ENCODE results near the gene SLC5A5. TPM values are rescaled to one million over a fixed set of nuclear protein-coding genes. Genes with fewer than 3 reads are reported as not detected.

The SLC5A5 gene
- total and polyA plus RNA-seq, 2 of the 4 experiments (the other 2 are of a cell fraction): not detected

- Histone ChIP-seq H3K23ac (ENCODE audit: low read depth, low read length) (peak within 1 kb of the TSS; percentile 99), H3K27ac (ENCODE audit: insufficient read depth, low read length) (peak within 1 kb of the TSS; percentile 36), H2AK5ac (ENCODE audit: low read depth, low read length) (peak within 1 kb of the TSS; percentile 99), H2AFZ (replicated peaks; ENCODE audit: low read length, poor library complexity) (peak within 1 kb of the TSS; percentile 99), H3K9me1 (ENCODE audit: insufficient read depth, low read length) (peaks cover 4% of the 10 kb centered on the region; the same call in 1 of the 2 replicates), H3K4me1 (ENCODE audit: control insufficient read depth, insufficient read depth, low read length) (peaks cover 7% of the 10 kb centered on the region), H3K4ac (ENCODE audit: low read depth, low read length) (peak within 1 kb of the TSS; percentile 97), H2BK5ac (ENCODE audit: low read depth, low read length, poor library complexity, severe bottlenecking) (peak within 1 kb of the TSS; percentile 31), H3K14ac (replicated peaks; ENCODE audit: low read depth, low read length) (peak within 1 kb of the TSS; percentile 98), H3K9me3 (ENCODE audit: control insufficient read depth, insufficient read depth, low read length) (no peaks in the 10 kb centered on the region), H3K27me3 (ENCODE audit: control insufficient read depth, insufficient read depth, low read length) (no peaks in the 10 kb centered on the region), H4K8ac (ENCODE audit: low read depth in 2 of 2, low read length in 2 of 2) (peak within 1 kb of the TSS; percentile 81 to 94), H2BK20ac (ENCODE audit: low read depth, low read length) (no peak within 1 kb of the TSS), H4K91ac (ENCODE audit: insufficient read depth, low read depth, low read length) (peak within 1 kb of the TSS; percentile 79), H4K20me1 (ENCODE audit: insufficient read depth, low read length) (peaks cover 50% of the 10 kb centered on the region), H4K5ac (ENCODE audit: low read depth, low read length) (peak within 1 kb of the TSS; percentile 44), H3K4me2 (ENCODE audit: low read depth, low read length) (peak within 1 kb of the TSS; percentile 98), H3K4me3 (ENCODE audit: insufficient read depth, low read depth, low read length) (peak within 1 kb of the TSS; percentile 71), H3K18ac (ENCODE audit: low read depth, low read length) (no peak within 1 kb of the TSS), H3K56ac (ENCODE audit: extremely low read depth, insufficient read depth, low read length) (peak within 1 kb of the TSS; percentile 91), H3K9ac (ENCODE audit: low read depth, low read length) (peak within 1 kb of the TSS; percentile 98), H2BK15ac (ENCODE audit: low read depth, low read length) (no peak within 1 kb of the TSS), H3K79me1 (ENCODE audit: low read depth in 1 of 2, low read length in 2 of 2) (peaks cover 12 to 44% of the 10 kb centered on the region in 2 experiments; a peak in 3 of 4 replicates), H2BK120ac (ENCODE audit: low read depth, low read length) (peak within 1 kb of the TSS; percentile 35; the same call in 1 of the 2 replicates), H3K36me3 (ENCODE audit: control insufficient read depth, insufficient read depth, low read length) (peaks cover 35% of the 10 kb centered on the region), H2AK9ac (replicated peaks; ENCODE audit: low read depth, low read length, poor library complexity) (peak within 1 kb of the TSS; percentile 98)
- DNase-seq (peak; percentile 100), ATAC-seq (ENCODE audit: low read depth) (peak; percentile 93)
- dilution Hi-C loops (cut with HindIII; ENCODE audit: low sequenced_read_pairs, unreplicated experiment): no loop called here
- CTCF ChIA-PET: interaction anchor here (0.6 to 2.7 kb wide), 7 partner anchors 18 to 655 kb away, joined by 3 to 15 read pairs (median 4); partner anchors contain the start of gene CCDC124
- TSS peak; percentile 71 for BruUV-seq (replicated peaks)
- POLR2A ChIA-PET (ENCODE audit: unreplicated experiment): interaction anchor here (0.5 to 1.8 kb wide), 6 partner anchors 73 to 1123 kb away, joined by 3 to 12 read pairs (median 4); partner anchors contain the start of gene CCDC124
- in situ Hi-C loops (cut with MboI; ENCODE audit: low sequenced_read_pairs): loop anchor here (10.0 kb wide), 2 partner anchors 155 to 405 kb away; no protein-coding TSS in a partner anchor
- 0% methylated on average over 68 of the region's 80 CpGs; no CpG with 5 or more reads in 1 of the 2 experiments for WGBS, 2 experiments (ENCODE audit: extremely low coverage in 2 of 2, insufficient read length in 1 of 2)
- intact Hi-C loops (cut with micrococcal nuclease): loop anchor here (1.0 to 10.0 kb wide), 6 partner anchors 73 to 462 kb away; no protein-coding TSS in a partner anchor
- TF ChIP-seq FOS (IDR thresholded peaks at IDR 0.05; ENCODE audit: low read depth, low read length): peak; percentile 49; the same call in 1 of the 2 replicates
- TF ChIP-seq RAD21 (IDR thresholded peaks at IDR 0.05; ENCODE audit: low read length): peak; percentile 60
- peak; percentile 75; the same call in 1 of the 2 replicates for TF ChIP-seq MXI1 (IDR thresholded peaks at IDR 0.05; ENCODE audit: borderline replicate concordance, low read depth, low read length)
- TF ChIP-seq POLR2A (IDR thresholded peaks at IDR 0.05; ENCODE audit: low read depth, low read length): peak; percentile 98
- no peak for TF ChIP-seq RCOR1 (IDR thresholded peaks at IDR 0.05; ENCODE audit: insufficient replicate concordance, low read length)
- no peak for TF ChIP-seq CEBPB (IDR thresholded peaks at IDR 0.05; ENCODE audit: low read depth, low read length)
- no peak for TF ChIP-seq NFE2L2 (IDR thresholded peaks at IDR 0.05; ENCODE audit: low read depth, low read length)
- peak; percentile 72 for TF ChIP-seq SMC3 (IDR thresholded peaks at IDR 0.05; ENCODE audit: low read depth, low read length)
- TF ChIP-seq MAFK (IDR thresholded peaks at IDR 0.05; ENCODE audit: low read depth, low read length): no peak
- no peak; the same call in 1 of the 2 replicates for TF ChIP-seq MAZ (IDR thresholded peaks at IDR 0.05; ENCODE audit: borderline replicate concordance, low read depth, low read length)
- TF ChIP-seq USF2 (IDR thresholded peaks at IDR 0.05; ENCODE audit: low read depth, low read length): peak; percentile 43; the same call in 1 of the 2 replicates
- peak; percentile 95 for TF ChIP-seq CTCF (conservative IDR thresholded peaks at IDR 0.05; ENCODE audit: low read depth, low read length)
Measured at GRCh38 chr19:17859533-17860330, 12.0 kb upstream of the SLC5A5 start, which contains the start of gene RPL18A. Gene RPL18A (plus strand): TSS chr19:17859910. CDS start chr19:17859957, 47 bp downstream.
